Neutrophil (primary cell): ENCODE data around the gene PLCB4.

Source experiments
- H3K27ac ChIP-seq: fragments of 200-600 bp; sonication (generic); 2 replicates; pipeline ENCODE4 v1.5.1; 2016; ENCODE audit warnings: mild to moderate bottlenecking, moderate library complexity
- H3K27me3 ChIP-seq: fragments of 200-600 bp; sonication (generic); 2 replicates; pipeline ENCODE4 v1.6.0; 2016; ENCODE audit warnings: mild to moderate bottlenecking
- H3K36me3 ChIP-seq: fragments of 200-600 bp; sonication (generic); 2 replicates; pipeline ENCODE4 v1.5.1; 2017
- H3K4me1 ChIP-seq, 2 experiments: fragments of 200-600 bp in 1 of 2; sonication (generic) in 1 of 2; 1 replicate in 1 of 2; 2 replicates in 1 of 2; pipeline versions ENCODE4 v1.5.1 to v1.6.1; 2013 to 2016; ENCODE audit warnings: low read depth in 1 of 2, low read length in 1 of 2, mild to moderate bottlenecking in 1 of 2, moderate library complexity in 1 of 2; ENCODE audit not compliant: control insufficient read depth in 1 of 2, insufficient read depth in 1 of 2
- H3K4me3 ChIP-seq, 2 experiments: fragments of 200-600 bp in 1 of 2; sonication (generic) in 1 of 2; 1 replicate in 1 of 2; 2 replicates in 1 of 2; pipeline ENCODE4 v1.5.1; 2013 to 2016; ENCODE audit warnings: low read depth in 1 of 2, low read length in 1 of 2, mild to moderate bottlenecking in 1 of 2, moderate library complexity in 1 of 2
- H3K9me3 ChIP-seq: fragments of 200-600 bp; sonication (generic); 2 replicates; pipeline ENCODE4 v1.5.1; 2016
- TF ChIP-seq, protein P1 (sequence below): fragments of 200-600 bp; sonication (generic); IDR thresholded peaks from 2 replicates; pipeline ENCODE4 v1.5.1; 2016; ENCODE audit warnings: antibody characterized with exemption

PLCB4 gene

GRCh38 chr20:9186396-9186795, 117.5 kb downstream of the PLCB4 start:
- H3K27ac ChIP-seq, result no peak overlapping the region
- H3K4me1 ChIP-seq, result no peaks in the 10 kb centered on the region
- H3K27me3 ChIP-seq, result no peaks in the 10 kb centered on the region
- H3K36me3 ChIP-seq, result no peaks in the 10 kb centered on the region
- H3K9me3 ChIP-seq, result no peaks in the 10 kb centered on the region
- no peak overlapping the region for H3K4me3 ChIP-seq
- TF ChIP-seq, protein P1, sequence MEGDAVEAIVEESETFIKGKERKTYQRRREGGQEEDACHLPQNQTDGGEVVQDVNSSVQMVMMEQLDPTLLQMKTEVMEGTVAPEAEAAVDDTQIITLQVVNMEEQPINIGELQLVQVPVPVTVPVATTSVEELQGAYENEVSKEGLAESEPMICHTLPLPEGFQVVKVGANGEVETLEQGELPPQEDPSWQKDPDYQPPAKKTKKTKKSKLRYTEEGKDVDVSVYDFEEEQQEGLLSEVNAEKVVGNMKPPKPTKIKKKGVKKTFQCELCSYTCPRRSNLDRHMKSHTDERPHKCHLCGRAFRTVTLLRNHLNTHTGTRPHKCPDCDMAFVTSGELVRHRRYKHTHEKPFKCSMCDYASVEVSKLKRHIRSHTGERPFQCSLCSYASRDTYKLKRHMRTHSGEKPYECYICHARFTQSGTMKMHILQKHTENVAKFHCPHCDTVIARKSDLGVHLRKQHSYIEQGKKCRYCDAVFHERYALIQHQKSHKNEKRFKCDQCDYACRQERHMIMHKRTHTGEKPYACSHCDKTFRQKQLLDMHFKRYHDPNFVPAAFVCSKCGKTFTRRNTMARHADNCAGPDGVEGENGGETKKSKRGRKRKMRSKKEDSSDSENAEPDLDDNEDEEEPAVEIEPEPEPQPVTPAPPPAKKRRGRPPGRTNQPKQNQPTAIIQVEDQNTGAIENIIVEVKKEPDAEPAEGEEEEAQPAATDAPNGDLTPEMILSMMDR, result no peak

DNA sequence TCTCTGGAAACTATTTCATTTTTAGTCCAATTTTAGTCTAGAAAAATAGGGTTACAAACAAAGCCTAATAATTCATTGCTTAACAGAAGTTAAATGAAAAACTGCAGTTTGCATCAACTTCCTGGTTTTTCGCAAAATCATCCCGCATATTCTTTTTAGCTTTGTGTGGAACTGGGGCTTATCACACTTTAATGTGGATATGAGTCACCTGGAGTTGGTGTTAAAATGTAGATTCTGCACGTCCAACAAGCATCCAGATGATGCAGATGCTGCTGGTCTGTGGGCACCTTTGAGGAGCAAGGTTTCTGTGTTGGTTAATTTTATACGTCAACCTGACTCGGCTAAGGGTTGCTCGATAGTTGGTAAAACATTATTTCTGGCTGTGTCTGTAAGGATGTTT, 126.1 kb downstream of the PLCB4 start:
- TF ChIP-seq, protein P1, result no peak
- Histone ChIP-seq H3K36me3 (no peaks in the 10 kb centered on the region), H3K27ac (no peak overlapping the region), H3K9me3 (no peaks in the 10 kb centered on the region), H3K4me3 (no peak overlapping the region), H3K27me3 (no peaks in the 10 kb centered on the region), H3K4me1 (peaks cover 0 to 4% of the 10 kb centered on the region in 2 experiments)

GRCh38 chr20:9196110-9196509, 127.2 kb downstream of the PLCB4 start:
- TF ChIP-seq, protein P1, result no peak
- Histone ChIP-seq H3K36me3 (no peaks in the 10 kb centered on the region), H3K27me3 (no peaks in the 10 kb centered on the region), H3K4me3 (no peak overlapping the region), H3K27ac (no peak overlapping the region), H3K9me3 (no peaks in the 10 kb centered on the region), H3K4me1 (peaks cover 0 to 4% of the 10 kb centered on the region in 2 experiments)

GRCh38 chr20:9198460-9198859, 129.6 kb downstream of the PLCB4 start:
- H3K36me3 ChIP-seq, result no peaks in the 10 kb centered on the region
- no peak overlapping the region for H3K4me3 ChIP-seq
- H3K4me1 ChIP-seq, result peaks cover 0 to 4% of the 10 kb centered on the region in 2 experiments
- TF ChIP-seq, protein P1, result no peak
- H3K27me3 ChIP-seq, result no peaks in the 10 kb centered on the region
- no peaks in the 10 kb centered on the region for H3K9me3 ChIP-seq
- H3K27ac ChIP-seq, result no peak overlapping the region

DNA sequence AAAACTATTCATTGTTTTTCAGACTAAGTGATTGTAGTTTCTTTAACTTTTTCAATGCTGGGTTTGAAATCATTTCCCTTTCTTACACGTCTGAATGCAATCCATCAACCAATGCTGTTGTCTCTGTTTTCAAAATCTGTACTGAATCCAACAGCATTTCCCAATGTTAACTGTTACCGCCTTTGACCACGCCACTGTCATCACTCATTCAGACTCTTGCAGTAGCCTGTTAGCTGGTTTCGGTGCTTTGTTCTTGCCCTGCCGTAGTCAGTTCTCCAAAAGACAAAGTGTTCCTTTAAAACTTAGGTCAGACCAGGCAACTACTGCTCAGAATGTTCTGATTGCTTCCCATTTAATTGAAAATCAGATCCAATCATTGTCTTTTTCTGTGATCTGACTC, 131.3 kb downstream of the PLCB4 start:
- H3K36me3 ChIP-seq, result no peaks in the 10 kb centered on the region
- TF ChIP-seq, protein P1, result no peak
- H3K4me1 ChIP-seq, result no peaks in the 10 kb centered on the region
- H3K27ac ChIP-seq, result no peak overlapping the region
- H3K9me3 ChIP-seq, result no peaks in the 10 kb centered on the region
- no peaks in the 10 kb centered on the region for H3K27me3 ChIP-seq
- H3K4me3 ChIP-seq, result no peak overlapping the region

DNA sequence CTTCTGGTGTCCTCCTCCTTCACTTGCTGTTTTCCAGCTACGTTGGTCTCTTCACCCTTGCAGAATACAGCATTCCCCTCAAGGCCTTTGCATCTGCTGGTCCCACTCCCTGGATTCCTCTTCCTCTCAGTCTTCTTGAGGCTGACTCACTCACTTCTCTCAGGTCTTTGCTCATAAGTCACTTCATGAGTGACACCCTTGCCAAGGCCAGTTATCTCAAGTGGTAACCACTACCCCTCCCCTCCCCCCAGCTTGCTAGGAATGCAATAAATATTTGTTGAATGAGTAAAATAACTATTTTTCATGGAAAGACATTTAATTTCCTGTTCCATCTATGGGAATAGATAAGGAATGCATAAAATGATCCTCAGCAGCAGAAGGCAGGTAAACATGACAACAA, 131.7 kb downstream of the PLCB4 start:
- no peaks in the 10 kb centered on the region for H3K9me3 ChIP-seq
- H3K36me3 ChIP-seq, result no peaks in the 10 kb centered on the region
- no peaks in the 10 kb centered on the region for H3K27me3 ChIP-seq
- no peak overlapping the region for H3K27ac ChIP-seq
- H3K4me1 ChIP-seq, result no peaks in the 10 kb centered on the region
- TF ChIP-seq, protein P1, result no peak
- H3K4me3 ChIP-seq, result no peak overlapping the region
